Measurements from ENCODE around the gene ANXA6. TPM values are rescaled to one million over a fixed set of nuclear protein-coding genes. Genes with fewer than 3 reads are reported as not detected.

ANXA6 gene
- total RNA-seq, 2 donors from 2014 or later, result 164 to 165 TPM

GRCh38 chr5:151148583-151148982, 9.0 kb downstream of the ANXA6 start:
- peaks cover 0 to 67% of the 10 kb centered on the region in 2 donors for H3K4me1 ChIP-seq
- no peak for DNase-seq (ENCODE audit: low spot score)
- no peak overlapping the region for H3K27ac ChIP-seq
- no peaks in the 10 kb centered on the region for H3K27me3 ChIP-seq
- H3K4me3 ChIP-seq, result no peak overlapping the region
- no peaks in the 10 kb centered on the region for H3K9me3 ChIP-seq
- TF ChIP-seq CTCF (IDR thresholded peaks at IDR 0.05), result no peak
- H3K36me3 ChIP-seq, result peaks cover 26% of the 10 kb centered on the region

- H3K36me3 ChIP-seq, result peaks cover 28% of the 10 kb centered on the region
- peaks cover 0 to 64% of the 10 kb centered on the region in 2 donors for H3K4me1 ChIP-seq
- no peak overlapping the region for H3K4me3 ChIP-seq
- H3K9me3 ChIP-seq, result no peaks in the 10 kb centered on the region
- H3K27me3 ChIP-seq, result no peaks in the 10 kb centered on the region
- no peak for TF ChIP-seq CTCF (IDR thresholded peaks at IDR 0.05)
- H3K27ac ChIP-seq, result no peak overlapping the region
- no peak for DNase-seq (ENCODE audit: low spot score)
Observed at GRCh38 chr5:151147033-151147432, 10.5 kb downstream of the ANXA6 start.

- Histone ChIP-seq H3K27ac (no peak overlapping the region), H3K4me3 (no peak overlapping the region), H3K27me3 (no peaks in the 10 kb centered on the region), H3K4me1 (peaks cover 0 to 64% of the 10 kb centered on the region in 2 donors), H3K36me3 (peaks cover 28% of the 10 kb centered on the region), H3K9me3 (no peaks in the 10 kb centered on the region)
- no peak for TF ChIP-seq CTCF (IDR thresholded peaks at IDR 0.05)
- no peak for DNase-seq (ENCODE audit: low spot score)
Observed at GRCh38 chr5:151146061-151146460, 11.5 kb downstream of the ANXA6 start.

GRCh38 chr5:151144922-151145321, 12.7 kb downstream of the ANXA6 start:
- Histone ChIP-seq H3K9me3 (no peaks in the 10 kb centered on the region), H3K27me3 (no peaks in the 10 kb centered on the region), H3K4me3 (no peak overlapping the region), H3K27ac (no peak overlapping the region), H3K4me1 (peaks cover 0 to 63% of the 10 kb centered on the region in 2 donors), H3K36me3 (peaks cover 28% of the 10 kb centered on the region)
- no peak for DNase-seq (ENCODE audit: low spot score)
- TF ChIP-seq CTCF (IDR thresholded peaks at IDR 0.05), result no peak

GRCh38 chr5:151144275-151144674, 13.3 kb downstream of the ANXA6 start:
- no peak for TF ChIP-seq CTCF (IDR thresholded peaks at IDR 0.05)
- H3K4me1 ChIP-seq, result peaks cover 0 to 60% of the 10 kb centered on the region in 2 donors
- no peak for DNase-seq (ENCODE audit: low spot score)
- no peaks in the 10 kb centered on the region for H3K9me3 ChIP-seq
- no peak overlapping the region for H3K27ac ChIP-seq
- peaks cover 33% of the 10 kb centered on the region for H3K36me3 ChIP-seq
- H3K27me3 ChIP-seq, result no peaks in the 10 kb centered on the region
- no peak overlapping the region for H3K4me3 ChIP-seq

- no peak for DNase-seq (ENCODE audit: low spot score)
- Histone ChIP-seq H3K9me3 (no peaks in the 10 kb centered on the region), H3K27me3 (no peaks in the 10 kb centered on the region), H3K36me3 (peaks cover 39% of the 10 kb centered on the region), H3K4me1 (peaks cover 0 to 60% of the 10 kb centered on the region in 2 donors), H3K4me3 (no peak overlapping the region), H3K27ac (no peak overlapping the region)
- no peak for TF ChIP-seq CTCF (IDR thresholded peaks at IDR 0.05)
Observed at GRCh38 chr5:151143645-151144044, 13.9 kb downstream of the ANXA6 start.

Data from right atrium auricular region (tissue), 2 donors.